Glomerular endothelial cell (primary cell): ENCODE measurements around the gene GABRG3. TPM values are rescaled to one million over a fixed set of nuclear protein-coding genes. Genes with fewer than 3 reads are reported as not detected.

ENCODE experiments used
- DNase-seq: peaks from one replicate; pipeline ENCODE4 v3.0.0-alpha.2; 2011; ENCODE audit warnings: low read depth, low spot score; ENCODE audit errors: extremely low read depth
- total RNA-seq: library from RNA; depleted of rRNA; stranded (reverse); fragments of >200 nt; gene quantifications from 2 replicates; pipeline ENCODE4 v1.2.3, GENCODE V29; 2015

The GABRG3 gene
- total RNA-seq, 1 donor from 2014 or later = not detected

DNA sequence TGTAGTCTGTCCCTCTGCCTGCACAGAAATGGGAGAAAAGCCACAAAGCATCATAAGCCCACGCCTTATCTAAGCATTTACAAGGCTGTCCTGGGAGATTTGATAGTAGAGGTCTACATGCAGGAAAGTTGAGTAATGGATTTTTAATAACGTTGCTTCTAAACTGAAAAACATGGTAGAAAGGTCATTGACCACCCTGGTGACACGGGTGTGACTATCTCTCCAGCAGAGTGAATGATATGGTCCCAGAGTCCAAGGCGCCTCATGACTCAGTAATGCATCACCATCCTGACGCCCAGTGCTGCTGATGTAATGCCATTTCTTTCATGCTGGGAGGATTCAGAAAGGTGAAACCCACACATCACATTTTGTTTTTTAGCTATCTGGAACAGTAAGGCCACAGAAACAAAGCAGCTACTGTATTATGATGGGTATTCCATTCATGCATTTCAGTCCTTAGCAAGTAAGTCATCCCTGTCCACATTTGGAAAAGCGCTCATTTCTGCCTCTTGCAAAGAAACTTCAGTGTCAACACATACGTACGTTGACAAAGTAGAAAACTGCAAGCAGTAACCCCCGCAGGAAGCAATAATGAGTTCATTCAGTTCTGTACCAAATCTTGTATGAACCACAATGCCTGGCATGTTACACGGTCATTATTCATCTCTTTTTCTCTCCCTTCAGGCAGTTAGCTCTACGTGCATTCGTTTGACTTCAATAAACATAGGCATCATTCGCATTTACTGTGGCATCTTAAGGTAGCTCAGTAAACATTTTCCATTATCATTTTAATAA is 483.5 kb downstream of the GABRG3 start:
- no peak for DNase-seq

DNA sequence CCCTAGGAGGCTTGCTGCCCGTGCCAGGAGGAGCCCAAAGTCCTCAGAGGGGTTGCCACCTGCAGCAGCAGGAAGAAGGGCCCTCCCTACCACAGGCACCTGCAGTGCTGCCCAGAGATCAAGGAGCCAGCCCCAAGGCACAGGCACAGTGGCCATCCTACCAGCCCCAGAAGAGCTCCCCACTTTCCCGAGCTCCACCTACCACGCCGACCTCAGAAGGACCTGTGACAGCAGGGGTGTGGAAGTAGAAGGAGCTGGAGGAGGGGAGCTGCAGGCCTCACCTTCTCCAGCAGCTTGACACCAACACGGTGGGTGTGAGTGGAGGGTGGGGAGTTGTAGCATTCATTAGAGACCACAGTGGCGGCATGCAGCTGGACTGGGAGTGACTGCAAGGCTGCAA is 485.8 kb downstream of the GABRG3 start:
- no peak for DNase-seq

DNA sequence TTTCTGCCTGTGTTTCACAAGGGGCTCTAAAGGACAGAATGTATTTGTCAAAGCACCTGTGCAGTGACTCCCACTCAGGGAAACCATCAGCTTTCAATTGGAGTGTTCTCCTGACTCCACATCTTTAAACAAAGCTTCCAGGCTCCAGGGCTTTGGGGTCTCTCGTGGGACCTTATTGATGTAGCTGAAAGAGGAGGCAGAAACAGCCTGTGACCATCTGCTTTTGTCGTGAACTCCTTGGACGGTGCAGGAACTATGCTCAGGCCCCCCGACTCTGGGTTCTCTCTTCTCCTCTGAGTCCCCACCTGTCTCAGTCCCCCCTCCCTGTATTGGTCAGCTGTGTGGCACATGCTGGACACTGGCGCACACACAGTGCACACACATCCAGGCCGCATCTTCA is 486.8 kb downstream of the GABRG3 start:
- no peak for DNase-seq

DNA sequence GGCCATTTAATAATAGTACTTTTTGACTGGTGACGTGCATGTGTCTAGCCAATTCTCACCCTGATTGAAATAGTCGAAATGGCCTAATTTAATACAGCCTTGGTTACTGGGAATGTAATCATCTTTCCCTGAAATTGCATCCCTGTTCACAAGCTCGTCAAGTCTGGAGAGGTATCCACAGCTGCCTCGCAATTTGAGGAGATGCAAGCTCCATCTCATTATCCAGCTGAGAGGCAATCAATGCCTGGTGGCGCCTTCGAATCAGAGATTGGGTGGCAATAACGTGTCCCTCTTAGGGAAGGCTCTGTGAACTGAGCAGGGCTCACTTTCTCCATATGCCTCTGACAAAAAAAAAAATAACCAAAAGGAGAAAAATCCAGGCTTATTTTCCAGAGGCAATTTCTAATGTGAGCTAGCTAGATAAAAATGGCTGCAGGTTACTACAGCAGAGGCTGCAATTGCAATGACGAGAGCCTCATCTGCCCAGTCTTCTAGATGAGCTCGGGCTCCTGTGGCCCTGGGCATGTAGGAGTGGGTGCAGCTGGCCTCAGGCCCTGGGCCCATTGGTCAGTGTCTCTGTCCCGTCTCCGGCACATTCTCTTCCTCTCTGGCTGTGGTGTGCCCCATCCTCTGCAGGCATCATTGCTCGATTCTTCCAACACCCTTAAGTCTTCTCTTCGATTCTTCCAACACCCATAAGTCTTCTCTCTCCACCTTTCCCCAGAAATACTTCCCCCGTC is 487.5 kb downstream of the GABRG3 start:
- DNase-seq = no peak

DNA sequence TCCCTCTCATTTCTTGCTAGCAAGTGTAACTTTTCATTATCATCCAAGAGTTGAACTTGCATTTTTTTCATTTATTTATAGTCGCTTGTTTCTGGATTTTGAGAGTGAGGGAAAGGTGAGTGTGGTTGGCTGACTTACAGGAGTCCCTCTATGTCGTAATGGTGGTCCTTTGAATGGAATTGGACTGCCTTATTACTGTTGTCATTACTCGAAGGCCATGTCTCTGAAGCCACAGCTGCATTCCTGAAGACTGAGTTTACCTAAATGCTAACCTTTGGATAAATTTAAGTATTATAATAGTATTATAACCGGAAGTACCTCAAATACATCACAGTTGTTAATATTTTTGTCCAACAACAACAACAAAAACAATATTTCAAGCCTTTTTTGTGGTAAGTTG is 488.9 kb downstream of the GABRG3 start:
- no peak for DNase-seq

DNA sequence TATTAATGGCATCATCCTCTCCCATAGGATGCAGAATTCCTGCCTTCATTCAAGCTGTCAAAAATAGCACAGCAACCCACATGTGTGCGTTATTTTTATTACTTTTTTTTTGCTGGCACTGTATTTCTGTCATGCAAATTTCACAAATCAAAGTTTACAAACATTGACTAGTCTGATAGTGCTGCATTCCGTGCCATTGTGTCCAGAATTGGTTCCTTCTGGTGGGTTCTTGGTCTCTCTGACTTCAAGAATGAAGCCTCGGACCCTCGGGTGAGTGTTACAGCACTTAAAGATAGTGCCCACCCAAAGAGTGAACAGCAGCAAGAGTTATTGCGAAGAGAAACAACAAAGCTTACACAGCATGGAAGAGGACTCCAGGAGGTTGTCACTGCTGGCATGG is 490.2 kb downstream of the GABRG3 start:
- no peak for DNase-seq

GRCh38 chr15:27463525-27464088 is 492.6 kb downstream of the GABRG3 start:
- DNase-seq = no peak

GRCh38 chr15:27464941-27465612 is 494.1 kb downstream of the GABRG3 start:
- no peak for DNase-seq

DNA sequence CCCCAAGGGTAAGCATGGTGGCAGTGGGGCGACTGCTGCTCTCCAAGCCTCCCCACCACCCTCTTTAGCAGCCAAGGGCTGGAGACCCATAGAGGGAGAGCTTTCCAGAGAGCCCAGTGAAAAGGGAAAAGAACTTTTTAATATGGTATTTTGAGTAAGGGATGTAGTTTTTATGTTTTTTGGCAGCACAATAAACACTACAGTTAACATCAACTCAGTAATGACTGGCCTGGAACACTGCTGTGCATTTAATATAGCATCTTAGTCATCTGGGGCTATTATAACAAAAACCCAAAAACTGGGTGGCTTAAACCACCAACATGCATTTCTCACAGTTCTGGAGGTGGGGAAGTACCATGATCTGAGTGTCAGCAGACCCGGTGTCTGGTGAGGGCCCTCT is 495.8 kb downstream of the GABRG3 start:
- DNase-seq = no peak

- no peak for DNase-seq
These were observed 497.2 kb downstream of the GABRG3 start for GRCh38 chr15:27468151-27468591.

DNA sequence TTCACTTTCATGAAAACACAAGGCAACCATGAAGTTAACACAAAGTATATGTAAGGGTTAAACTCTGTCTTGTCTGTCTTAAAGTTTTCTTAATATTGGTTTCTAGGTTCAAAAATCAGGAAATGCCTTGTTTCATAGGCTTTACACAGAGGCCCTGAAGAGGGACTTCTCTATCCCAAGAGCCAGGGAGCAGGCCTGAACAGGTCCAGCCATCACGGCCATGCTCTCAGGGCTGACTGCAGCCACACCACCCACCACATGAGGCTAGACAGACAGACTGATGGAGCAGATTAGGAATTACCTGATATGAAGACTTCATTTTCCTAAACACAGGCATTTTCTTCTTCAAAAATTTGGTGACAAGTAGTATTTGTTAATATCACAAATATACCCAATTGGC is 502.9 kb downstream of the GABRG3 start:
- no peak for DNase-seq

DNA sequence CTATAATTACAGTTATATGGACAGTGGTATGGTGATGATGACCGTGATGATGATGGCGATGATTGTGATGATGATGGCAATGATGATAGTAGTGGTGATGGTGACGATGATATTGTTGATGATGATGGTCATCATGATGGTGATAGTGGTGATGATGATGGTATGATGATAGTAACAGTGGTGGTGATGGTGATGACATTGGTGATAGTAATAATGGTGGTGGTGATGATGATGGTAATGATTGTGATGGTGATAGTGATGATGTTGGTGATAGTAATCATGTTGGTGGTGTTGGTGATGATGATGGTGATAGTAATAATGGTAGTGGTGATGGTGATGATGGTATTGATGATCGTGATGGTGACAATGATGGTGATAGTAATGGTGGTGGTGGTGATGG is 504.4 kb downstream of the GABRG3 start:
- no peak for DNase-seq

- no peak for DNase-seq
These were observed 508.5 kb downstream of the GABRG3 start for GRCh38 chr15:27479296-27480140.

DNA sequence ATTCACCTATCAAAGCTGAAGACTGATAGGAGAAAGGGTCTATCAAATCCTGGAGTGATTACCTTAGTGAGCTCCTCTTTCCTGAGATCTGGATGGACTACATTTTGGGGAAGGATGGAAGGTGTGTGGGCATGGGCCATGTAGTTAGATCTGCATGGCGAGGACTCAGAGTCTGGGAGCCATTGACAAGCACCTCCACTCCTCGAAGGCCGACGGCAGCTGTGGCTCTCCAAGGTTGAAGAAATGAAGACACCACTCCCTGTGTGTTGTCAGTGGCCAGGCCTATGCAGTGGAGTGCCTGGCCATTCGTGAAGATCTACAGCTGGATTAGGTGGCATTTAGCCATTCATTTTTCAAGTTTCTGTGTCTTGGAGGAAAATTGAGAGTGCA is 509.2 kb downstream of the GABRG3 start:
- no peak for DNase-seq

GRCh38 chr15:27480642-27481041 is 509.7 kb downstream of the GABRG3 start:
- no peak for DNase-seq

DNA sequence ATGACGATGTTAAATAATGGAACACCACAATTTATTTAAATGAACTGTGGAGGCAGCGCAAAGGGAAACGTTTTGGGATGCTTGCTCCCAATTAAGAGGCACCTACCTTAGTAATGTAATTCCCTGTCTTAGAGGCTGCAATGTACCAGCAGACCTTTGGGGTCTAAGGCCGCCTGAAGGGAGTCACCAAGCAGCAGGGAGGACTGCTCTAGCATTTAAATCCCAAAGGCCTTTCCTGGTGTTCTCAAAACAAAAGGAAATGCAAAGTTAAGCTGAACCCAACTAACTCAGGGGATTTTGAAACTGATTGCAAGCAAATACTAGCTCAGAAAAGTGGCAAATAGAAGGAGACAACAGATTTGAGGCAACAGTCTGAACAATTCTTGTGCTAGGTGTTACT is 510.8 kb downstream of the GABRG3 start:
- DNase-seq = no peak

GRCh38 chr15:27482287-27482686 is 511.3 kb downstream of the GABRG3 start:
- DNase-seq = no peak

GRCh38 chr15:27483124-27483523 is 512.1 kb downstream of the GABRG3 start:
- DNase-seq = no peak

GRCh38 chr15:27485265-27485664 is 514.3 kb downstream of the GABRG3 start:
- DNase-seq = no peak

DNA sequence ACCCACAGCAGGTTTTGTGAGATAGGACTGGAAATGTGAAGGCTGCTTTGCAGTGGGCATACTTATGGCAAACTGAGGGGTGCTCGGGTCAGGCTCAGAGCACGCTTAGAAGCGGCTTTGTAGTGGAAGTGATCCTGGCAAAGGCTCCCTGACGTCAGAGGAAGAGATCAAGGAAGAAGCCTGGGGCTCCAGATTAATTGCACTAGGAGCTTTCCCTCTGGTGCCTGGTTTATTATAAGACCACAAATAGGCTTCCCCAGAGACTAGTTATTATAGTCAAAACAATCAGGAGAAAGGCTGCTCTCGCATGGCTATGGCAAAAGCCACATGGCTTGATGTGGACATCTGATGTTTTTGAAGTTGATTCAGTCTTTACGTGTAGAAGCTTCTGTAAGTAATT is 515.1 kb downstream of the GABRG3 start:
- DNase-seq = no peak
